ENCODE results near the gene ADCY3.
A peak's percentile ranks its signal among the peaks of the same experiment; 100 is the strongest.

The ADCY3 gene

DNA sequence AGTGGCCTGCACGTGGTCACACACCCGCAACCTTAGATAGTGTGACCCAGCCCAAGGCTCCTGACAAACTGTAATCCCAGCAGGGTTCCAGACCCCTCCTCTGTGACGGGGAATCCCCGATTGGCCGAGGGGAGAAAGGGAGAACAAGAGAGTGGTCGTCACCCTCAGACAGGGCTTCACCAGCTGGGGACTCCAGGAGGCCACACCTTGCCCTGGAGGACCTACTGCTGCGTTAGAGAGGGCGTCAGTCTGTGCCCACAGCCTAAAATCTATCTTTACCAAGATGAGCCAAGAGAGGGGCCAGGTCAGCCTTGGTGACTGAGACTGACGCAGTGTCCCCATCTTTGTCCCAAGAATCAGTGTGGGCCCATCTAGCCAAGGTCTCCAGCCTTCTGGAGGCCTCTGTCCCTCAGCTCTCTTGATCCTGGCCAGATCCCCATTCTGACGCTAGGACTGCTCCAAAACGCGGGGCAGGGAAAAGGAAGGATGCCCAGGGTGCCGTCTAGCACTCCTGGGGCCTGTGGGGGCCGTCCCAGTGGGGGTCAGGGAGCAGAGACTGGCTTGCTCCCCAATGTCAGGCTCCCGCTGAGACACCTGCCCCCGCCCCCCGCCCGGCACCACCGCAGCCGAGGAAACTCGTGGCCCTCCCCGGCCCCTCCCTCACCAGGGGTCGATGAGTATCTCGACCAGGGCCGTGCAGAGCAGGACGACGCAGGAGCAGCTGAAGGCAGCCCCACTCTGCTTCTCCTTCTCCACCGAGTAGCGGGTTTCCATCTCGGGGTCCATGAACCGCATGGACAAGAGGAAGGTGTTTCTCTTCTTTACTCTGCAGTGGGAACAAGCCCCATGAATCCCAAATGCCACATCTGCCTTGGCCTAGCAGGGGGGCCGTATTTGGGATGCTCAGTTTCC is 86.0 kb downstream of the ADCY3 start:
- TF ChIP-seq TAF1 (IDR thresholded peaks at IDR 0.05; ENCODE audit: borderline replicate concordance, low read depth, low read length) (no peak), POLR2AphosphoS5 (IDR thresholded peaks at IDR 0.05; ENCODE audit: low read depth, low read length) (no peak), POLR2A (IDR thresholded peaks at IDR 0.05; ENCODE audit: low read depth, low read length) (no peak)
- DNase-seq (ENCODE audit: insufficient read length): no peak
- no peak for FAIRE-seq

DNA sequence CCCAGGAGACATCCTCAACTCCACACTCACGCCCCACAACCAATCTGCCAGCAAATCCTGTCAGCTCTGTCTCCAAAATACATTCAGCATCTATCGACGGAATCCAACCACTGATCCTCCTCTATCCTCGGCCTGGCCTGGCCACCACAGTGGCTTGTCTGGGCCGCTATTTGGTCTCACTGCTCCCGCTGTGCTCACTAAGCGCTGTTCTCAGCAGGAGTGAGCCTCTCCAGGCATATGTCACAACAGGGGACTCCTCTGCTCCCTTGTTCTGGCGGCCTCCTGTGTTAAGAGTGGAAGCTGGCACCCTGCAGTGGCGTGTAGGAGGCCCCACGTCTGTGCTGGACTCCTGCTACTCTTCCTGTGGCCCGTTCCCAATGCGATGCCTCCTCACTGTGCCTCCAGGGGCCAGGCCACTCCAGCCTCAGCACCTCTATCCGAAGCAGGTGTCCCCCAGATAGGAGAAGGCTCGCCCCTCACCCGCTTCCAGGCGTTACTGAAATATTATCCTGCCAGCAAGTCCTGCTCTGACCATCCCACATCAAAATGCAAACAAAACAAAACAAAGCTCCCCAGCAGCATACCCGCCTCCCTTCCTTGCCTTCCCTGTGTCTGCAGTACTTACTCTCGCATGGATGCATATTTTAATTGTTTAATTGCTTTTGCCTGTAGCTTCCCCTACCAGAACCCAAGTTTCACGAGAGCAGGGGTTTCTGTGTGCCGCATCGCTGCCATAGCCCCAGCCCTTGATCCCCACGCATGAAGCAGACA is 86.9 kb downstream of the ADCY3 start:
- TF ChIP-seq POLR2A (IDR thresholded peaks at IDR 0.05; ENCODE audit: low read depth, low read length) (no peak), POLR2AphosphoS5 (IDR thresholded peaks at IDR 0.05; ENCODE audit: low read depth, low read length) (no peak), TAF1 (IDR thresholded peaks at IDR 0.05; ENCODE audit: borderline replicate concordance, low read depth, low read length) (no peak)
- DNase-seq (ENCODE audit: insufficient read length) (no peak), FAIRE-seq (no peak)

DNA sequence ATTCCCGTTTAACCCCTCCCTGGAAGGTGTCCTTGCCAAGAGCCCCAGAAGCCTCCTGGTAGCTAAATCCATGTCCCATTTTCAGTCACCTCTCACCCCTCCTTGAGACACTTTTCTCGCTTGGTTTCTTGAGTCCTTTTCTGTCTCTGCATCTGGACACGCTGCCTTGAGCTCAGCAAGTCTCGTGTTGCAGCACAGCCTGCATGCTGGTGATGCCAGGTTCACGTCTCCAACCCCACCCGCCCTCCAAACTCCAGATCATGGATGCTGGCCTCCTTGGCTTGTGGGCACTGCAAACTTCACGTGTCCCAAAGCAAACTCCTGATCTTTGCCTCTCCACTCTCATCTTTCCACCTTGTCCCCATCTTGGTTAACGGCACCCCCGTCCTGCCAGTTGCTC is 87.5 kb downstream of the ADCY3 start:
- TF ChIP-seq TAF1 (IDR thresholded peaks at IDR 0.05; ENCODE audit: borderline replicate concordance, low read depth, low read length) (no peak), POLR2AphosphoS5 (IDR thresholded peaks at IDR 0.05; ENCODE audit: low read depth, low read length) (no peak), POLR2A (IDR thresholded peaks at IDR 0.05; ENCODE audit: low read depth, low read length) (no peak)
- FAIRE-seq (no peak), DNase-seq (ENCODE audit: insufficient read length) (no peak)

DNA sequence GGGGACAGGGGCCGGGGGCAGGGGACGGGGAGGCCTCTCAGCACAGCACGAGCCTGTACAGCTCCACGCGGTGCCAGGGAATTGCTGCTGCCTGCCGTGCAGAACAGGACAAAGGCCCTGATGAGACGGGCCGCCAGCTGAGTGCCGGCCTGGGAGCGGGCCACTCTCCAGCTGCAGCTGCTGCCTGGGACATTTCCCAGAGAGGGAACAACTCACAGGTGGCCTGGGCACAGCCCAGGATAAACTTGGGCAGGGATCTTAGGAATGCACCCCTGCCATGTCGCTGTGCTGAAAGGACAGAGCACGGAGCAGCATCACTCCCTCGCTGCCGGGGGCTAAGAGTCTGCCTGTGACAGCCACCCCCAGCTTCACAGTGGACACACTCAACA is 88.0 kb downstream of the ADCY3 start:
- no peak for TF ChIP-seq TAF1 (IDR thresholded peaks at IDR 0.05; ENCODE audit: borderline replicate concordance, low read depth, low read length)
- no peak for TF ChIP-seq POLR2AphosphoS5 (IDR thresholded peaks at IDR 0.05; ENCODE audit: low read depth, low read length)
- TF ChIP-seq POLR2A (IDR thresholded peaks at IDR 0.05; ENCODE audit: low read depth, low read length): no peak
- DNase-seq (ENCODE audit: insufficient read length) (no peak), FAIRE-seq (no peak)

DNA sequence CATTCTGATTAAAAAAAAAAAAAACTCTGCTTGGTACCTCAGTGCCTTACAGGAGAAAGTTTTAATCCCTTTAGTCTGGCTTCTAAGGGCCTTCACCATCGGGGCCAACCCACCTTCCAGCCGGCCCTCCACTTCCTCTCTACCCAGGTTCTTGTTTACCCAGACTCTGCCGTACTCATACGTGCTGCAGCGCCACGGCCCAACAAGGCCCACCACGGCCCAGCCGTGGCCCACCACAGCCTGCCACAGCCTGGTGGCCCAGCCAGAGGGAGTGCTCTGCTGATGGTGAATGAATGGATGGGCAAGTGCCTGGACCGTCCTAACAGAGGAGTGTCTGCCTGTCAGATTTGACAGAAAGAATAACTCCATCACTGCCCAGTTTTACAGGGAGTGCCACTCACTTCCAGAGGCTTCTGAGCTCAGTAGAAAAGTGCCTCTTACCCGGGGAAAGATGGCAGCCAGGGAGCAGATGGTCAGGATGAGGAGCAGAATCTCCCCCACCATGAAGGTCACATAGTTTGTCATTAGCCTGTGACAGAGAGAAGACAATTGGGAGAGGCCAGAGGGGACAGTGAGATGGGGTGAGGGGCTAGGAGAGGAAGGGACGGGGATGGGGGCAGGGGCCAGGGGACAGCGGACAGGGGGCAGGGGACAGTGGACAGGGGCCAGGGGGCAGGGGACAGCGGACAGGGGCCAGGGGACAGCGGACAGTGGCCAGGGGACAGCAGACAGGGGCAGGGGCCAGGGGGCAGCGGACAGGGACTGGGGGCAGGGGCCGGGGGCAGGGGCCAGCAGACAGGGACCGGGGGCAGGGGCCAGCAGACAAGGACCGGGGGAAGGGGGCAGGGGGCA is 88.6 kb downstream of the ADCY3 start:
- DNase-seq (ENCODE audit: insufficient read length) (no peak), FAIRE-seq (no peak)
- no peak for TF ChIP-seq POLR2A (IDR thresholded peaks at IDR 0.05; ENCODE audit: low read depth, low read length)
- no peak for TF ChIP-seq POLR2AphosphoS5 (IDR thresholded peaks at IDR 0.05; ENCODE audit: low read depth, low read length)
- no peak for TF ChIP-seq TAF1 (IDR thresholded peaks at IDR 0.05; ENCODE audit: borderline replicate concordance, low read depth, low read length)

DNA sequence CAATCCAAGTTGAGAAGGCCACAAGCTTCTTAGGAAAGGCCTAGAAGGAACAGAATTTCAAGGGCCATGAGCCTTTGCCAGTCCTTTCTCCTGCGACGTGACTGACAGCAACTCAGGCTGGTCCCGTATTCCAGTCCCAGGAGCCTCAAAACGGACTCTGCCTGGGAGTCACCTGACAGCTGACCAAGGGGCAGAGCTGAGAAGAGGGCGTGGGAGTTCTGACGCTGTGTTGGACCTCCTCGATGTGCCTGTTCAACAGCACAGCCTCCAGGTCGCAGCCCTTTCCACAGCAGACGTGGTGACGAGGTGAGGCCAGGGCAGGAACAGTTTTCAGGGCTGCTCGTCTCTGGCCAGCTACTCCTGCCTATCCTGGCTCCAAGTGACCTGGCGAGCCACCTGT is 89.3 kb downstream of the ADCY3 start:
- TF ChIP-seq POLR2AphosphoS5 (IDR thresholded peaks at IDR 0.05; ENCODE audit: low read depth, low read length) (no peak), TAF1 (IDR thresholded peaks at IDR 0.05; ENCODE audit: borderline replicate concordance, low read depth, low read length) (no peak), POLR2A (IDR thresholded peaks at IDR 0.05; ENCODE audit: low read depth, low read length) (no peak)
- DNase-seq (ENCODE audit: insufficient read length) (peak; percentile 1), FAIRE-seq (no peak)

DNA sequence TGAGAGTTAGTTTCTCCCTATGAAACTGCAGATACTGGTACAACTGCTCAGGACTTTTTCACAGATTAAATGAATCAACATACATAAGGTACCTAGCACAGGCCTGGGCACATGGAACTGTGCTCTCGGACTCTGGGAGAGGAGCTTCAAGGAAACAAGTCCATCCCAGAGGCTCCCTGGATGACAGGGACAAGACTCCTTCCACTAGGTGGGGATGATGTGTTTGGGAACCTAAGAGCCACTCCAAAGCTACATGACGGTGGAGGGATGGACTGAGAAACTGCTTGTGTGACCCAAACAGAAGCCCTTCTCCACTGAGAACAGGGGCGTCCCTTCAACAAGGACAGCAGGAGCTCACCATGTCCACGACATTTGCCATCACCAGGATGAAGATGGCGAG is 89.7 kb downstream of the ADCY3 start:
- FAIRE-seq (no peak), DNase-seq (ENCODE audit: insufficient read length) (peak; percentile 11)
- no peak for TF ChIP-seq POLR2A (IDR thresholded peaks at IDR 0.05; ENCODE audit: low read depth, low read length)
- no peak for TF ChIP-seq TAF1 (IDR thresholded peaks at IDR 0.05; ENCODE audit: borderline replicate concordance, low read depth, low read length)
- no peak for TF ChIP-seq POLR2AphosphoS5 (IDR thresholded peaks at IDR 0.05; ENCODE audit: low read depth, low read length)

DNA sequence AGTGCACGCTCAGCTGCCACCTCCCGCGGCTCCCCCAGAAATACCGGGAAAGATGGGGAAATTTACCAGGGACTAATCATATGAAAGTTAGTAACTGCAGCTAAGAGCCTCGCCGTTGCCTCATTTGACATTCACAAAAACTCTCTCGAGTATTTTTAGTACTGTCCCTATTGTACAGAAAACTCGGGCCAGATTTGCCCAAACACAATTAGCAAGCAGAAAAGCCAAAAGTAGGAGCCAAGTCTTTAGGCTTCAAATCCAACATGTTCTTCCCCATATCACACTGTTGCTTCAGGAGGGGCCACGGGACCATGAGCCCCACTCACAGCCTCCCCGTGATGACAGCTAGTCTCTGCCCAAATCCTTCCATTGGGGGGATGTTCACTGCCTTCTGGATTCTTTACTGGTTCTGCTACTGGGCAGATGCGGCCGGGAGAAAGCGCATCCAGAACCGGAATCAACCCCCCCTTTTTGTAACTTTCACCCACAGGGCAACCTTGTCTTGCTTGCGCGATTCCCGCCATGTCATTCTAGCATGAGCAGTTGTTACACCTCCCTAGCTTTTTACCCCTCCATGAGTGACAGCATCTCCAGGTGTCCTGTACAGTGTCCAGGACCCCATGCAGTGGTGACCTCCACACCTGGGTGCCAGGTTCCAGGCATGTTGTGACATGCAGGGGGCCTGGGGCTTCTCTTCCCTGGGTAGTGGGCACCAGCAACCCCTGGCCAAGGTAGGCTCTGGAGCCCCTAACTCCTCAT is 91.6 kb downstream of the ADCY3 start:
- no peak for FAIRE-seq
- peak; percentile 19 for DNase-seq (ENCODE audit: insufficient read length)
- TF ChIP-seq TAF1 (IDR thresholded peaks at IDR 0.05; ENCODE audit: borderline replicate concordance, low read depth, low read length) (no peak), POLR2AphosphoS5 (IDR thresholded peaks at IDR 0.05; ENCODE audit: low read depth, low read length) (no peak), POLR2A (IDR thresholded peaks at IDR 0.05; ENCODE audit: low read depth, low read length) (no peak)

DNA sequence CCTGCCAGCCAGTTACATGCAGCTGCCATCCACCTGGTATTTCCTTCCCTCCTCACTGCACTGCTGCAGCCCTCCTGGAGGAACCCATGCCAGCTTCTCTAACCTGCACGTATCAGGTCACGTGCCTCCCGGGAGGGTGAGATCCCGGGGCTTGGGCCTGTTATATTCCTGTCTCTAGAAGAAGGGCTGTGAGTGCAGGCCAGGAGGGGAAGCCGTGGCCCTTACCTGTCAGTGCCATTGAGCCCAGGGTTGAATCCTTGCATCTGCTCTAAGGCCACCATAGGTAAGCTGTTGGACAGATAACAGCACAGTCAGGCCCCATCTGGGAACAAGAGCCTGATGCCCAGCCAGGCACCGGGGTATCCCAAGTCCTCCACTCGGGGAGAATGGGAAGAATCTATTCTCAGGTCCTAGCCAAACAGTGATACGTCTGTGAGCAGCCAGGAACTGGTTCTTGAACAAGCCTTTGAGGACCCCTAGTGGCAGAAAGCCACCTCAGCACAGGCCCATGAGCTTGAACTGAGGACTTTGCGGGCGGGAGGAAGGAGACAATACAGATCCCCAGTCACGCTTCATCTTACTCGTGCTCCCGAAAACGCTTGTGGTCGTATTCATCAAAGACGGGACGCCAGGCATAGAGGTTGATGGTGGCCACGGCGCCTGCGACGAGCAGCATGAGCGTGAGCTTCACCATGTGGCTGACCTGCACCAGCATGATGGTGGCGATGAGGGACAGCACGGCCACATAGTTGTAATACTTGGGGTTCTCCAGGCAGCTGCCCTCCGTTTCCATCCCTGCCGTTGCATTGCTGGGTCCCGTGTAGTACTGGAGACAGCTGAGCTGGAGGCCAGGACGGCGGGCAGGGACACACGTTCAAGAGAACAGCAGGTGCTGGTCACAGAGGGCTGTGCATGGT is 92.5 kb downstream of the ADCY3 start:
- peak; percentile 93 for FAIRE-seq
- peak; percentile 87 for DNase-seq (ENCODE audit: insufficient read length)
- TF ChIP-seq POLR2A (IDR thresholded peaks at IDR 0.05; ENCODE audit: low read depth, low read length) (no peak; the same call in 1 of the 2 replicates), POLR2AphosphoS5 (IDR thresholded peaks at IDR 0.05; ENCODE audit: low read depth, low read length) (0 out of 2 replicates have a peak, but pooled peaks have one; percentile 36), TAF1 (IDR thresholded peaks at IDR 0.05; ENCODE audit: borderline replicate concordance, low read depth, low read length) (no peak)

Data from GM12892 (cell line).